Kidney glomerular epithelial cell (primary cell): ENCODE data around the gene RPL7A.
"Not testable (repeated sequence)": the region's sequence is repeated elsewhere in the genome, so short reads cannot be mapped to it uniquely, and the experiment has no call there.

Experiments
- DNase-seq: peaks from one replicate; lab custom pipeline; 2025; lab: John Stamatoyannopoulos, UW

Gene RPL7A

GRCh38 chr9:133347985-133348717 lies at the start of gene RPL7A, which contains the start of gene MED22:
RPL7A (plus strand) TSS chr9:133348218; CDS start chr9:133348244, 26 bp downstream.
MED22 (minus strand) TSS chr9:133348131; CDS start chr9:133346662, 1,469 bp downstream.
- DNase-seq, result peak; percentile 93

DNA sequence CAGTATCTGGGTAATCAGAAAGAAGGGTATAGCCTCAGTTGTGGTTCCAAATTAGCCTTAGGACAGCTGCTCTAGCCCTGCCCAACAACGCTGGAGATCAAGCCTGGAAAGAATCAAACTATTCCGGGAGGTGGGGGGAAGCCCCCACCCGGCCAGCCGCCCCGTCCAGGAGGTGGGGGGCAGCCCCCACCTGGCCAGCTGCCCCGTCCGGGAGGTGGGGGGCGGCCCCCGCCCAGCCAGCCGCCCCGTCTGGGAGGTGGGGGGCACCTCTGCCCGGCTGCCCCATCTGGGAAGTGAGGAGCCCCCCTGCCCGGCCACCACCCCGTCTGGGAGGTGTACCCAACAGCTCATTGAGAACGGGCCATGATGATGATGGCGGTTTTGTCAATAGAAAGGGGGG lies 48.0 kb upstream of the RPL7A start:
- not testable (repeated sequence) for DNase-seq

GRCh38 chr9:133301253-133302230 lies 46.5 kb upstream of the RPL7A start:
- DNase-seq, result no peak

GRCh38 chr9:133303266-133304157 lies 44.5 kb upstream of the RPL7A start:
- DNase-seq, result no peak

DNA sequence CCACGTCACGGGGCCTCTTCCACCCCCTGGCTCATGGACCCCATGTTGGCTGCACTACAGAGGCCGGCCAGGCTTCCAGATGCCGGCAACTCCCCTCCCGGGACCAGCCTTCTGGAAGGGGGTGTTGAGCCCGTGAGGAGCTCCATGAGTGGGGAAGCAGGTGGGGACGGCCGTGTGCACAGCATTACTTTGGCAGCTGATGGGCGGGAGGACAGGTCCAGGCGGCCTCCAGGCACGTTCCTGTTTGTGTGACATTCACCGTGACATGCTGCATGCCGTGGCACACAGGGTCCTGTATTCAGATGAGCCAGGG lies 43.9 kb upstream of the RPL7A start:
- DNase-seq, result no peak

- DNase-seq, result no peak
Measured at GRCh38 chr9:133304477-133305377, 43.3 kb upstream of the RPL7A start.

DNA sequence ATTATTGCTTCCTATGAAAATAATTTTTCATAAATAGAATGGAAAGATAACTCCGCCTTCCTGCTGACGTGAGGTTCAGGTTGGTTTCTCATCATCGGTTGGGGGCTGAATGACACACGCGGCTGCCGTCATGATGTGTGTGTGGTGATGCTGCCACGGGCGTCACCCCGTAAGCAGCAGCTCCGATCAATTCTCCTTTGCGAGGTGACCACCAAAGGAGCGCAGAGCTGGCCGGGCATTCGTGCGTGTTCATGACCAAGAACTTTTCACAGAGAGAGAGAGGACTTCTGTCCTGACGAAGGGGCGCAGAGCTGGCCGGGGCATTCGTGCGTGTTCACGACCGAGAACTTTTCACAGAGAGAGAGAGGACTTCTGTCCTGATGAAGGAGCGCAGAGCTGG lies 42.3 kb upstream of the RPL7A start:
- no peak for DNase-seq

- no peak for DNase-seq
Measured at GRCh38 chr9:133306242-133307204, 41.5 kb upstream of the RPL7A start.

- no peak for DNase-seq
Measured at GRCh38 chr9:133307301-133307700, 40.7 kb upstream of the RPL7A start.

GRCh38 chr9:133309608-133310007 lies 38.4 kb upstream of the RPL7A start:
- no peak for DNase-seq

DNA sequence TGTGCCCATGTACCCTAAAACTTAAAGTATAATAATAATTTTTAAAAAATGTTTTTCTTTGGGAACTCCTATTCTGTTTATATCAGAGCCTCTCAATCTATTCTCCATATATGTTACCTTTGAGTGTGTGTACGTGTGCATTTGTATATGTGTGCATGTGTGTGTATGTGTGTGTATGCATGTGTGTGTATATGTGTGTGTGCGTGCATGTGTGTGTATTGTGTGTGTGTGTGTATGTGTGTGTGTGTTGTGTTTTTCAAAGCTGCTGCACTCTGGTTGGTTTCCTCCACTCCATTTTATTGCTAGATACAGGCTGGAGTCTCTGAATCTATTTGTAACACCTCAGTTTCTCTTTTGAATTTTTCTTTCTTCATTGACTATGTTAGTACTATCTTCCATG lies 32.0 kb upstream of the RPL7A start:
- DNase-seq, result no peak

DNA sequence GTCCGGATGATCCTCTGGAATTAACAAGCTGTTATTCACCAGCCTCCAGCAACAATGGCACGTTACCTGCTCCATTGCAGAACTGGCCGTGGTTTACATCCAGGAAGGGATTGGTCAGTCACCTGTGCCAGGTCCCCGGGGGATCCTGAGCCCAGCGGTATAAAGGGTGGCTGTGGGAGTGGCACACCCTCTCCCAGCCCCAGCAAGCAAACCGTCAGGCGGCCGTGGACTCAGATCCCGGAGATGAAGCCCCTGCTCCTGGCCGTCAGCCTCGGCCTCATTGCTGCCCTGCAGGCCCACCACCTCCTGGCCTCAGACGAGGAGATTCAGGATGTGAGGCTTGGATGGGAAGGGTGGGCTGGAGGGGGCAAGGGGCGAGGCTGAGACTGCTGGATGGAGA lies 30.5 kb upstream of the RPL7A start:
- not testable (repeated sequence) for DNase-seq

DNA sequence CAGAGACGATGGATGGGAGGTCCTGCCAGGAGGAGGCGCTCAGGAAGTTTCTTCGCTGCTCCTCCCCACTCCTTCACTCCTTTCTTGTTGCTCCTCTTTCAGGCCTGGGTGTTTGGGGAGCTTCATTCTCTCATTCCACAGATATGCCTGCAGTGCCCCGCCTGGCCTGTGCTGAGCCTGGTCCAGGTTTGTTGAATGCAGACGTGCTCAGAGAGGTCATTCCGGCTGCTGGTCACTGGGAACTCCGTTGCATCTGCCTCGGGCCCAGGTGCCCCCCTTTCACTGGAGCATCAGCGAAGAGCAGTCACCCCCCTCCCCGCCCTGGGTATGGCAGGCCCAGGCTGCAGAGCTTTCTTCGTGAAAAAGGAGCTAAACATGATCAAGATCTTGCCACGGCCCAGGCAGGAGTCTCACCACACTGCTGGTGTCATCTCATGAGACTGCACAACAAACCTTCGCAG lies 27.6 kb upstream of the RPL7A start:
- no peak for DNase-seq

GRCh38 chr9:133321411-133321935 lies 26.5 kb upstream of the RPL7A start:
- no peak for DNase-seq

DNA sequence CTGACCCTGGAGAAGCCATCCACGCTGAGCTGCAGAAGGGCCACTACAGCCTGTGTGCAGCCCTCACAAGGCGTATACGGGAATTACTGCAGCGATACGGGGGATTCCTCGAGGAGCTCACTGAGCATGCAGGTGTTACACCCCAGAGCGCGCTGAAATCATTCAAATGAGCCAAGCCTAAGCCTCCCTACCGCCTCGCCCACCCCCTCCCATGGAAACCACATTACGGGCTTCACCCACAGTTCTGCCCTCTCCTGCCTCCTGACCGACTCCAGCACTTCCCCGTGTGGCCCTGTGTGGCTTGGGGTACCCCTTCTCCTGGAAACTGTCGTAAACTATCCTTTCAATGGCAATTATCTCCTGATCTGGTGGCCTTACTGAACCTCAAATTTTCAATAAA lies 25.3 kb upstream of the RPL7A start:
- no peak for DNase-seq

DNA sequence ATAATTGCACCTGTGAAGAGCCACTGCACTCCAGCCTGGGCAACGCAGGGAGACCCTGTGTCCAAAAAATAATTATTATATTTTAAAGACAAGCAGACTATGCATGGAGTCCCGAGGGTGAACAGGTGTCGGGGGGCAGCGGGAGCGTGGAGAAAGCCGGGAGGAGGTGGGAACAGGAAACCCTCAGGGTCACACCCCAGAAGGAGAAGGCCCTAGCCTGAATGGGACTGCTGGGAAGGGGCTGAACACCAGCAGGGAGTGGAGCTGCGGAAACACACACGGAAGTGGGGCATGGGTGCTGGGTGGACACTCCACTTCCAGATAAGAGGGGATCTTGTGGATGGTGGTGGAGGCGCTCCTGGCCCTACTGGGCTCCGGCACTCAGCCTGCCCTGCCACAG lies 24.8 kb upstream of the RPL7A start:
- DNase-seq, result no peak

DNA sequence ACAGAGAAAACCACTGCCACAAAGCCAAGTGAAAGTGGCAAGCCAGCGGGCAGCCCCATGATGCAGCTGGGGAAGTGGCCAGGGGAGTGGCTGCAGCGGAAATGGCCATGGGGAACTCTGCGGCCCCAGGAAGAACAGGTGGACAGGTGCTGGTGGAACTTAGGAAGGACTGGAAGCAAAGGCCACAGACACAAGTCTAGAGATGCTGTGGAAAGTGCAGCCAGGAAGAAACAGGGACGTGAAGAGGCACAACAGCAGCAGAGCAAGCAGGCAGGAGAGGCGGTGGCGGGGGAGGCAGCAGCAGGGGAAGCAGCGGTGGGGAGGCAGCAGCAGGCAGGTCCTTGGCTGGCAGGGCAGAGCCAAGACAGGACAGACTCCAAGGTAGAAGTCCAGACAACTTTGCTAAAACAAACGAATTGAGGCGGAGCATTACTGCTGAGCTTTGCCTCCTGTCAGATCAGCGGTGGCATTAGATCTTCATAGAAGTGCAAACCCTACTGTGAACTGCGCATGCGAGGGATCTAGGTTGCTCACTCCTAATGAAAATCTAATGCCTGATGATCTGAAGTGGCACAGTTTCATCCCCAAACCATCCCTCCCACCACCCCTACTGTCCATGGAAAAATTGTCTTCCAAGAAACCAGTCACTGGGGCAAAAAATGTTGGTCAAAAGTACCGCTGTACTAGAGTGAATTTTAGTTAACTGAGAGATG lies 23.9 kb upstream of the RPL7A start:
- no peak for DNase-seq

- not testable (repeated sequence) for DNase-seq
Measured at GRCh38 chr9:133327021-133327420, 21.0 kb upstream of the RPL7A start.
